ENCODE data around the gene CLEC4G.
"Not testable (repeated sequence)": the region's sequence is repeated elsewhere in the genome, so short reads cannot be mapped to it uniquely, and the experiment has no call there.

The CLEC4G gene

GRCh38 chr19:7772752-7773291 lies 40.9 kb upstream of the CLEC4G start:
- DNase-seq (ENCODE audit: low spot score): no peak
- Histone ChIP-seq H3K4me3 (no peak overlapping the region), H3K27ac (no peak overlapping the region)
- TF ChIP-seq CTCF (IDR thresholded peaks at IDR 0.05): no peak

- TF ChIP-seq CTCF (IDR thresholded peaks at IDR 0.05): no peak
- DNase-seq (ENCODE audit: low spot score): no peak
- no peak overlapping the region for H3K27ac ChIP-seq
- no peak overlapping the region for H3K4me3 ChIP-seq
Measured at GRCh38 chr19:7771072-7771471, 39.2 kb upstream of the CLEC4G start.

GRCh38 chr19:7769171-7769570 lies 37.3 kb upstream of the CLEC4G start:
- TF ChIP-seq CTCF (IDR thresholded peaks at IDR 0.05): no peak
- Histone ChIP-seq H3K27ac (no peak overlapping the region), H3K4me3 (no peak overlapping the region)
- DNase-seq (ENCODE audit: low spot score): no peak

GRCh38 chr19:7767487-7767886 lies 35.6 kb upstream of the CLEC4G start:
- TF ChIP-seq CTCF (IDR thresholded peaks at IDR 0.05): no peak
- no peak overlapping the region for H3K27ac ChIP-seq
- H3K4me3 ChIP-seq: no peak overlapping the region
- no peak for DNase-seq (ENCODE audit: low spot score)

- no peak for DNase-seq (ENCODE audit: low spot score)
- no peak for TF ChIP-seq CTCF (IDR thresholded peaks at IDR 0.05)
- Histone ChIP-seq H3K4me3 (no peak overlapping the region), H3K27ac (no peak overlapping the region)
Measured at GRCh38 chr19:7766535-7766934, 34.6 kb upstream of the CLEC4G start.

GRCh38 chr19:7765043-7765442 lies 33.1 kb upstream of the CLEC4G start:
- DNase-seq (ENCODE audit: low spot score); H3K27ac ChIP-seq; H3K4me3 ChIP-seq: not testable (repeated sequence)

GRCh38 chr19:7764157-7764556 lies 32.2 kb upstream of the CLEC4G start:
- H3K27ac ChIP-seq; H3K4me3 ChIP-seq; DNase-seq (ENCODE audit: low spot score): not testable (repeated sequence)

GRCh38 chr19:7763696-7764095 lies 31.8 kb upstream of the CLEC4G start:
- H3K4me3 ChIP-seq: no peak overlapping the region
- DNase-seq (ENCODE audit: low spot score): no peak
- TF ChIP-seq CTCF (IDR thresholded peaks at IDR 0.05): no peak
- no peak overlapping the region for H3K27ac ChIP-seq

Measured in coronary artery (tissue), 2 donors.